CD4-positive, alpha-beta T cell (primary cell): Measurements from ENCODE around the gene CDH12. TPM values are rescaled to one million over a fixed set of nuclear protein-coding genes. Genes with fewer than 3 reads are reported as not detected.

ENCODE experiments used
- ATAC-seq: fragments of 200-7000 bp; cut with Tn5 transposase; one replicate; pipeline ENCODE4 v1.10.0; 2022; ENCODE audit warnings: mild to moderate bottlenecking; ENCODE audit not compliant: poor library complexity
- CTCF ChIA-PET: fragments of 350-600 bp; sonication (Branson Sonifier 250); formaldehyde crosslinking; loops from one replicate; lab custom pipeline; 2021; ENCODE audit warnings: antibody characterized with exemption, inconsistent platforms; lab: Charles Lee
- POLR2A ChIA-PET: fragments of 350-600 bp; sonication (Branson Sonifier 250); formaldehyde crosslinking; loops from one replicate; lab custom pipeline; 2021; ENCODE audit warnings: antibody characterized with exemption, inconsistent platforms; lab: Charles Lee
- DNase-seq, 14 experiments: peaks; one replicate each; pipeline ENCODE4 v3.0.0-alpha.2; 2013 to 2020; ENCODE audit warnings: mixed read lengths in 2 of 14
- H3K27ac ChIP-seq, 2 donors: one replicate each; pipeline versions ENCODE4 v1.5.1 to v1.7.0; 2013; ENCODE audit warnings: low read length in 2 of 2, low read depth in 1 of 2, mild to moderate bottlenecking in 1 of 2
- H3K27me3 ChIP-seq, 2 experiments: 1 replicate in 1 of 2; 2 replicates in 1 of 2; pipeline versions ENCODE4 v1.6.1 to v1.7.0; 2013; ENCODE audit warnings: low read length in 2 of 2, control low read depth in 1 of 2, mild to moderate bottlenecking in 1 of 2, moderate library complexity in 1 of 2; ENCODE audit not compliant: insufficient read depth in 2 of 2, control insufficient read depth in 1 of 2
- H3K36me3 ChIP-seq: one replicate; pipeline ENCODE4 v1.6.1; 2013; ENCODE audit warnings: low read length, control low read depth; ENCODE audit not compliant: insufficient read depth
- H3K4me1 ChIP-seq: one replicate; pipeline ENCODE4 v1.6.1; 2013; ENCODE audit warnings: low read length, control low read depth; ENCODE audit not compliant: insufficient read depth
- H3K4me3 ChIP-seq: one replicate; pipeline ENCODE4 v1.5.1; 2013; ENCODE audit warnings: mild to moderate bottlenecking, low read length, moderate library complexity
- H3K9me3 ChIP-seq, 2 experiments: 1 replicate in 1 of 2; 2 replicates in 1 of 2; pipeline versions ENCODE4 v1.6.1 to v1.7.0; 2013; ENCODE audit warnings: low read length in 2 of 2, mild to moderate bottlenecking in 2 of 2, control low read depth in 1 of 2, moderate library complexity in 1 of 2; ENCODE audit not compliant: control insufficient read depth in 1 of 2, insufficient read depth in 1 of 2
- H3K27ac Mint-ChIP-seq: one replicate; pipeline ENCODE4 v1.8.0; 2020; ENCODE audit warnings: mixed read lengths
- H3K27me3 Mint-ChIP-seq: one replicate; pipeline ENCODE4 v1.8.0; 2021; ENCODE audit warnings: mixed read lengths
- H3K36me3 Mint-ChIP-seq: one replicate; pipeline ENCODE4 v1.8.0; 2021; ENCODE audit warnings: low read depth, mixed read lengths
- H3K4me1 Mint-ChIP-seq: one replicate; pipeline ENCODE4 v1.8.0; 2021; ENCODE audit warnings: low read depth, mixed read lengths
- H3K4me3 Mint-ChIP-seq: one replicate; pipeline ENCODE4 v1.8.0; 2020; ENCODE audit warnings: mild to moderate bottlenecking, mixed read lengths
- H3K9me3 Mint-ChIP-seq: one replicate; pipeline ENCODE4 v1.8.0; 2020; ENCODE audit warnings: mixed read lengths
- CTCF ChIP-seq: fragments of 200-600 bp; IDR thresholded peaks from one replicate; pipeline ENCODE4 v1.8.0; 2022; ENCODE audit warnings: antibody characterized with exemption, mild to moderate bottlenecking
- intact Hi-C, 2 experiments: fragments of 100-400 bp; cut with DNase I in 1 of 2; cut with micrococcal nuclease in 1 of 2; formaldehyde crosslinking; loops; one replicate each; pipeline versions ENCODE4 v1.15.1 to v1.9.0; 2023 to 2025; cut with DNase I, micrococcal nuclease
- total RNA-seq, 174 experiments: library from RNA in 2 of 174; stranded (reverse) in 2 of 174; gene quantifications; one replicate each; pipeline ENCODE4 v1.2.3 and lab custom pipeline; 2021 to 2026

The CDH12 gene
- total RNA-seq, 2 experiments from 2014 or later, result not detected

- no peaks in the 10 kb centered on the region for H3K27me3 Mint-ChIP-seq
- no peaks in the 10 kb centered on the region for H3K36me3 Mint-ChIP-seq
- Histone ChIP-seq H3K4me3 (no peak overlapping the region), H3K36me3 (no peaks in the 10 kb centered on the region), H3K9me3 (no peaks in the 10 kb centered on the region), H3K27me3 (no peaks in the 10 kb centered on the region), H3K4me1 (no peaks in the 10 kb centered on the region), H3K27ac (no peak overlapping the region)
- H3K4me1 Mint-ChIP-seq, result no peaks in the 10 kb centered on the region
- no peak for ATAC-seq
- intact Hi-C loops, result no loop called here
- DNase-seq, result no peak
- POLR2A ChIA-PET, result no interaction called here
- no peak overlapping the region for H3K4me3 Mint-ChIP-seq
- CTCF ChIA-PET, result no interaction called here
- TF ChIP-seq CTCF, result no peak
- peaks cover 9% of the 10 kb centered on the region for H3K9me3 Mint-ChIP-seq
- H3K27ac Mint-ChIP-seq, result no peak overlapping the region
Observed at GRCh38 chr5:21802100-21802499, 1051.0 kb downstream of the CDH12 start.

- no peaks in the 10 kb centered on the region for H3K4me1 Mint-ChIP-seq
- peaks cover 8% of the 10 kb centered on the region for H3K9me3 Mint-ChIP-seq
- H3K4me1 ChIP-seq, result no peaks in the 10 kb centered on the region
- intact Hi-C loops, result no loop called here
- POLR2A ChIA-PET, result no interaction called here
- H3K27me3 ChIP-seq, result no peaks in the 10 kb centered on the region
- H3K9me3 ChIP-seq, result no peaks in the 10 kb centered on the region
- no peaks in the 10 kb centered on the region for H3K36me3 Mint-ChIP-seq
- no peaks in the 10 kb centered on the region for H3K27me3 Mint-ChIP-seq
- H3K36me3 ChIP-seq, result no peaks in the 10 kb centered on the region
- CTCF ChIA-PET, result no interaction called here
- no peak for DNase-seq
- H3K4me3 ChIP-seq, result no peak overlapping the region
- no peak overlapping the region for H3K27ac Mint-ChIP-seq
- no peak overlapping the region for H3K27ac ChIP-seq
- no peak for ATAC-seq
- no peak overlapping the region for H3K4me3 Mint-ChIP-seq
- no peak for TF ChIP-seq CTCF
Observed at GRCh38 chr5:21792748-21793147, 1060.4 kb downstream of the CDH12 start.

- Histone ChIP-seq H3K4me1 (no peaks in the 10 kb centered on the region), H3K36me3 (no peaks in the 10 kb centered on the region), H3K27ac (no peak overlapping the region), H3K9me3 (no peaks in the 10 kb centered on the region), H3K27me3 (no peaks in the 10 kb centered on the region), H3K4me3 (no peak overlapping the region)
- CTCF ChIA-PET, result no interaction called here
- H3K4me1 Mint-ChIP-seq, result no peaks in the 10 kb centered on the region
- H3K27ac Mint-ChIP-seq, result no peak overlapping the region
- no peak overlapping the region for H3K4me3 Mint-ChIP-seq
- H3K36me3 Mint-ChIP-seq, result no peaks in the 10 kb centered on the region
- H3K27me3 Mint-ChIP-seq, result no peaks in the 10 kb centered on the region
- ATAC-seq, result no peak
- no peak for TF ChIP-seq CTCF
- intact Hi-C loops, result no loop called here
- DNase-seq, result no peak
- POLR2A ChIA-PET, result no interaction called here
- H3K9me3 Mint-ChIP-seq, result peaks cover 6% of the 10 kb centered on the region
Observed at GRCh38 chr5:21791304-21791703, 1061.8 kb downstream of the CDH12 start.
